Embryonic facial prominence (tissue), 1 donor: ENCODE measurements around the gene PTPRN2.

Experiments
- DNase-seq: peaks from one replicate; pipeline ENCODE4 v3.0.0-alpha.2; 2016; ENCODE audit errors: extremely low spot score

PTPRN2 gene

GRCh38 chr7:157870644-157871290 lies 716.9 kb downstream of the PTPRN2 start:
- no peak for DNase-seq

GRCh38 chr7:157869793-157870192 lies 717.8 kb downstream of the PTPRN2 start:
- no peak for DNase-seq

GRCh38 chr7:157867685-157868305 lies 719.8 kb downstream of the PTPRN2 start:
- DNase-seq, result no peak

GRCh38 chr7:157866336-157866924 lies 721.2 kb downstream of the PTPRN2 start:
- DNase-seq, result no peak

- no peak for DNase-seq
These were observed 722.1 kb downstream of the PTPRN2 start for GRCh38 chr7:157865351-157866165.

GRCh38 chr7:157864911-157865310 lies 722.7 kb downstream of the PTPRN2 start:
- no peak for DNase-seq

GRCh38 chr7:157863906-157864810 lies 723.5 kb downstream of the PTPRN2 start:
- DNase-seq, result no peak

GRCh38 chr7:157863176-157863575 lies 724.4 kb downstream of the PTPRN2 start:
- no peak for DNase-seq

GRCh38 chr7:157862731-157863130 lies 724.9 kb downstream of the PTPRN2 start:
- no peak for DNase-seq

GRCh38 chr7:157861551-157861950 lies 726.1 kb downstream of the PTPRN2 start:
- no peak for DNase-seq

GRCh38 chr7:157861031-157861491 lies 726.6 kb downstream of the PTPRN2 start:
- DNase-seq, result no peak

- DNase-seq, result no peak
These were observed 727.2 kb downstream of the PTPRN2 start for GRCh38 chr7:157860406-157860805.

- DNase-seq, result no peak
These were observed 727.7 kb downstream of the PTPRN2 start for GRCh38 chr7:157859915-157860314.

GRCh38 chr7:157857578-157858075 lies 730.0 kb downstream of the PTPRN2 start:
- no peak for DNase-seq

GRCh38 chr7:157856873-157857577 lies 730.6 kb downstream of the PTPRN2 start:
- DNase-seq, result no peak

- no peak for DNase-seq
These were observed 732.0 kb downstream of the PTPRN2 start for GRCh38 chr7:157855452-157856213.

GRCh38 chr7:157855016-157855415 lies 732.6 kb downstream of the PTPRN2 start:
- no peak for DNase-seq

GRCh38 chr7:157854066-157854891 lies 733.3 kb downstream of the PTPRN2 start:
- DNase-seq, result no peak

- no peak for DNase-seq
These were observed 733.9 kb downstream of the PTPRN2 start for GRCh38 chr7:157853789-157854065.
